Measurements from ENCODE around the gene RTN4RL1.

Gene RTN4RL1

DNA sequence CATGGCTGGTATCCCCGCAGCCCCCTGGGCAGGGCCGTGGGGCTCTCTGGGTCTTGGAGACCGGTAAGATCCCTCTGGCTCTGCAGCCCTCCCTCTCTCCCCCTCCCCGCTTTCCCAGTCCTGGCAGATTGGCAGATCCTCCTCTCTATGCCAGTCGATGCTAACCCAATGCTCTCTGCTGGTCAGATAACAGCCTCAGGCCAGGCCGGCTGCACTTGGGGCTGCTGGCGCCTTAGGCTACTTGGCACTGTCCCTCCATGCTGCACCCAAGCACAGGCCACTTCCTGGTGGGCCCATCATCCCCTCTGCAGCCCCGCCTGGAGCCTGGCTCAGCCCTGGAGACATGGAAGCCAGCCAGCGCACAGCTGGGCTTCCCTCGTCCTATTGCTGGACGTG lies 81.7 kb downstream of the RTN4RL1 start:
- Histone ChIP-seq H3K4me1 (peaks cover 0 to 51% (median 35%) of the 10 kb centered on the region in 10 experiments; a peak in 16 of 20 replicates), H3K9ac (no peak overlapping the region), H3K27me3 (no peaks in the 10 kb centered on the region), H4K20me1 (peaks cover 0 to 41% (median 11%) of the 10 kb centered on the region in 11 experiments; a peak in 7 of 22 replicates), H3K27ac (no peak overlapping the region), H3K9me3 (replicated peaks in 1 of 11) (no peaks in the 10 kb centered on the region), H3K36me3 (no peaks in the 10 kb centered on the region), H3K4me3 (no peak overlapping the region), H3K4me2 (no peak overlapping the region)
- TF ChIP-seq Cebpa-rat (IDR thresholded peaks at IDR 0.05) = no peak

DNA sequence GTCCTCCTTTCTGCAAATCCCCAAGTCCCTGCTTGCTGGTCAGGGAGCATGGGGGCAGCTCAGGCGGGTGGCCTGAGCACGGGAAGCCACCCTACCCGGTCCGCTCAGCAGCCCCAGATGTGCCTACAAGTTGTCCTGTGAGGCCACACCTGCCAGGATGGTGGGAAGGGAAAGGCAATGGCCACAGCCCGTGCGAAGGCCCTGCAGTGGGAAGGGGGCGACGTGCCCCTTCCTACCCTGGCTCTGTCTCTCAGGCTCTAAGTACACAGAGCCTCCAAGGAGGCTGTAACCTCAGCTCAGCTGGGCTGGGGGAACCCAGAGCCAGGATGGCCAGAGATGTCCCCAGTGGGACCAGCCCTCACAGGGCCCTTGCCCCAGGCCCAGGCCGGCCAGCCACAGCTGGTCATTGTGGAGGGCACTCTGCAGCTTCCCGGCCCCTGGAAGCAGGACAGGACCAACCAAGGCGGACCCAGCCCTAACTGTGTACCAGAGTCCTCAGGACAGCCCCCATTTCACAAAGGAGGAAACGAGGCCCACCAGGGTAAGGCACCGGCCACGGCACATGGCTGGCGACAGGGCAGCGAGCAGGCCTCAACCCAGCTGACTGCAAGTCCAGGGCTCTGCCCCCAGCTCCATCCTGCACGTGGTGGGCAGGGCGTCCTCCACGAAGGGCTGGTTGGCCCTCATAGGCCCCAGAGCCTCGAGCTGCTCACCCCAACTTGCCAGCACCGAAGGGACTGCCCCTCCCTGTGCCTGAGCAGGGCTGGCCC lies 82.3 kb downstream of the RTN4RL1 start:
- H3K4me1 ChIP-seq = peaks cover 0 to 48% (median 32%) of the 10 kb centered on the region in 10 experiments; a peak in 16 of 20 replicates
- 0 out of 22 replicates have a peak overlapping the region, but pooled peaks of 1 of the 11 experiments have one; percentile 14 for H3K27ac ChIP-seq
- TF ChIP-seq Cebpa-rat (IDR thresholded peaks at IDR 0.05) = no peak
- no peaks in the 10 kb centered on the region for H3K36me3 ChIP-seq
- H3K9me3 ChIP-seq (replicated peaks in 1 of 11) = no peaks in the 10 kb centered on the region
- H3K27me3 ChIP-seq = no peaks in the 10 kb centered on the region
- no peak overlapping the region for H3K4me2 ChIP-seq
- H4K20me1 ChIP-seq = peaks cover 0 to 42% (median 11%) of the 10 kb centered on the region in 11 experiments; a peak in 8 of 22 replicates
- peak overlapping the region in 1 of 11 experiments; percentile 29; a peak in 1 of 22 replicates for H3K9ac ChIP-seq
- no peak overlapping the region for H3K4me3 ChIP-seq

DNA sequence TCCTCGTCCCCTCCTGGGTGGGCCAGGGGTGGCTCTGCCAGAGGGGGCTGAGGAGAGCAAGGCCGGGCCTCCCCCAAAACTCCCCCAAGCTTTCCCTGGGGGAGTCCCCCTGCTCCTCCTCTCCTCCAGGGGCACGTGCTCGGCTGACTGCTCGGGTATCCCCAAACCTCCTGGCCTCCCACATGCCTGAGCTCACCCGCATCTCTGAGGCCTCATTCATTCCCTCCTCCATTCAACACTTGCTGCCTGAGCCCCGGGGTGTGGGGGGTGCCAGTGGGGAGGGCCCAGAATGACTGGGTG lies 83.1 kb downstream of the RTN4RL1 start:
- Histone ChIP-seq H3K4me1 (peaks cover 2 to 53% (median 40%) of the 10 kb centered on the region in 10 experiments), H3K9ac (no peak overlapping the region), H3K27ac (no peak overlapping the region), H3K27me3 (0 out of 22 replicates have a peak, but pooled peaks cover 0 to 3% (median 0%) of the 10 kb centered on the region in 11 experiments), H3K4me3 (no peak overlapping the region), H3K9me3 (replicated peaks in 1 of 11) (no peaks in the 10 kb centered on the region), H4K20me1 (peaks cover 0 to 51% (median 14%) of the 10 kb centered on the region in 11 experiments; a peak in 8 of 22 replicates), H3K4me2 (peak overlapping the region in 3 of 11 experiments; percentile 64 to 79 (median 76); a peak in 3 of 22 replicates), H3K36me3 (no peaks in the 10 kb centered on the region)
- no peak for TF ChIP-seq Cebpa-rat (IDR thresholded peaks at IDR 0.05)

- H3K27me3 ChIP-seq = 0 out of 22 replicates have a peak, but pooled peaks cover 0 to 7% (median 0%) of the 10 kb centered on the region in 11 experiments
- H3K9ac ChIP-seq = no peak overlapping the region
- H4K20me1 ChIP-seq = peaks cover 0 to 53% (median 14%) of the 10 kb centered on the region in 11 experiments; a peak in 8 of 22 replicates
- no peaks in the 10 kb centered on the region for H3K36me3 ChIP-seq
- no peak for TF ChIP-seq Cebpa-rat (IDR thresholded peaks at IDR 0.05)
- H3K9me3 ChIP-seq (replicated peaks in 1 of 11) = no peaks in the 10 kb centered on the region
- peaks cover 6 to 57% (median 45%) of the 10 kb centered on the region in 10 experiments for H3K4me1 ChIP-seq
- H3K4me3 ChIP-seq = no peak overlapping the region
- H3K27ac ChIP-seq = no peak overlapping the region
- H3K4me2 ChIP-seq = peak overlapping the region in 7 of 11 experiments; percentile 38 to 79 (median 67); a peak in 12 of 22 replicates
Observed at GRCh38 chr17:1941272-1942065, 83.7 kb downstream of the RTN4RL1 start.

GRCh38 chr17:1940810-1941185 lies 84.3 kb downstream of the RTN4RL1 start:
- TF ChIP-seq Cebpa-rat (IDR thresholded peaks at IDR 0.05) = no peak
- Histone ChIP-seq H3K4me2 (peak overlapping the region in 8 of 11 experiments; percentile 34 to 79 (median 66); a peak in 15 of 22 replicates), H3K9ac (peak overlapping the region in 2 of 11 experiments; percentile 43 to 54; a peak in 2 of 22 replicates), H3K27me3 (0 out of 22 replicates have a peak, but pooled peaks cover 0 to 7% (median 0%) of the 10 kb centered on the region in 11 experiments), H3K36me3 (no peaks in the 10 kb centered on the region), H4K20me1 (peaks cover 0 to 60% (median 14%) of the 10 kb centered on the region in 11 experiments; a peak in 9 of 22 replicates), H3K4me3 (no peak overlapping the region), H3K9me3 (replicated peaks in 1 of 11) (no peaks in the 10 kb centered on the region), H3K27ac (no peak overlapping the region), H3K4me1 (peaks cover 9 to 57% (median 50%) of the 10 kb centered on the region in 10 experiments)

DNA sequence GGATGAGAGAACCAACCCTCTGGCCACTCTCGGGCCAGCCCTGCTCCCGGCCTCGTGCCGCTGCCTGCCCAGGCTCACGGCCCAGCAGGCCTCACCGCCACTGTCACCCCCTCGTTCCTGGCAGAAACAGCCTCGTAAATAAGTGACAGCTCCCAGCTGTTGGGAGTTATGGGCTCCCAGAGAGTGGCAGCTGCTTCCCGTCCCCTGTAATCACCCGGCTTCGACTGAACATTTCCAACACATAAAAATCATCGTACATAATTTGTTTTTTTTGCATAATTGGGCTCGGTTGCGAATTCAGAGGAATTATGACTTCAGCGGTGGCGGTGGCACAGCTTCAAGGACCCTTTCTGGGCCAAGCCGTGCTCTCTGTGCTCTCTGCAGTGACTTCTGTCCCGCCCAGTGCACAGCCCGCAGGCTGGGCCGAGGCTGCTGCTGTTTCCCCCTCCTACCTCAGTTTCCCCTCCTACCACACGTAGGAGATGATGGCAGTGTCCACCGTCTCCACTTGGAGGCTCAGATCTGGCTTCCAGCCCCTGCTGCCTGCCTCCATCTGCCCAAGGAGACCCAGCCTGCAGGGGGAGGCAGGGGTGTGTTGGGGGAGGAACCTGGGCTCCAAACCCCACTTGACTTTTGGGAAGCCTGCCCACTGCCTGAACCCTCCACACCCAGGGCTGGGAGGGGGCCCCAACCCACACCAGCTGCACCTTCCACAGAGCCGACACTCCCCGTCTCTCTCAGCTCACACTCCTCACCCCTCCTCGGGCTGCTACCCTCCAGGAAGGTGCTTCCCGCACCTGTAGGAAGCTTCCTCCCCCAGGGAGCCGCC lies 84.9 kb downstream of the RTN4RL1 start:
- no peak overlapping the region for H3K4me3 ChIP-seq
- no peaks in the 10 kb centered on the region for H3K36me3 ChIP-seq
- peaks cover 0 to 62% (median 14%) of the 10 kb centered on the region in 11 experiments; a peak in 9 of 22 replicates for H4K20me1 ChIP-seq
- H3K27me3 ChIP-seq = 0 out of 22 replicates have a peak, but pooled peaks cover 0 to 7% (median 0%) of the 10 kb centered on the region in 11 experiments
- H3K27ac ChIP-seq = peak overlapping the region in 4 of 11 experiments; percentile 11 to 39 (median 24); a peak in 4 of 22 replicates
- TF ChIP-seq Cebpa-rat (IDR thresholded peaks at IDR 0.05) = no peak
- H3K4me2 ChIP-seq = peak overlapping the region in 9 of 11 experiments; percentile 18 to 79 (median 65); a peak in 16 of 22 replicates
- H3K9ac ChIP-seq = peak overlapping the region in 3 of 11 experiments; percentile 19 to 54 (median 43); a peak in 5 of 22 replicates
- no peaks in the 10 kb centered on the region for H3K9me3 ChIP-seq (replicated peaks in 1 of 11)
- peaks cover 9 to 58% (median 49%) of the 10 kb centered on the region in 10 experiments for H3K4me1 ChIP-seq

DNA sequence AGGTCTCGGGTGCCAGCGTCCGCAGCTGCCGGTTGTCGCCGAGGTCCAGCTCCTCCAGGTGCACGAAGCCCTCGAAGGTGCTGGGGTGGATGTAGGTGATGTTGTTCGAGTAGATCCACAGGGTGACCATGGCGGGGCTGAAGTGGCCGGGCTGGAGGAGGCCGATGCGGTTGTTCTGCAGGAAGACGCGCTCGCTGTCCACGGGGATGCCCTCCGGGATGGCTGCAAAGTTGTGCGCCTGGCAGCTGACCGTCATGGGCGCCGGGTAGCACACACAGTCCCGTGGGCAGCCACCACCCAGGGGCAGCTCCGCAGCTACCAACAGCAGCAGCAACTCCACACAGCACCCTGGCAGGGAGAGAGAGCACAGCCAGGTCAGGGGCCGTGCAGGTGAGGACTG lies 87.7 kb downstream of the RTN4RL1 start:
- 0 out of 22 replicates have a peak, but pooled peaks cover 0 to 7% (median 0%) of the 10 kb centered on the region in 11 experiments for H3K27me3 ChIP-seq
- H3K36me3 ChIP-seq = no peaks in the 10 kb centered on the region

More for the DNA sequence above, 87.7 kb downstream of the RTN4RL1 start:
- Histone ChIP-seq H3K9me3 (replicated peaks in 1 of 11) (no peaks in the 10 kb centered on the region), H3K27ac (peak overlapping the region in 1 of 11 experiments; percentile 52; a peak in 1 of 22 replicates), H3K9ac (peak overlapping the region in 2 of 11 experiments; percentile 62 to 64; a peak in 4 of 22 replicates), H3K4me3 (peak overlapping the region in 1 of 10 experiments; percentile 53; a peak in 2 of 20 replicates), H4K20me1 (peaks cover 0 to 62% (median 14%) of the 10 kb centered on the region in 11 experiments; a peak in 10 of 22 replicates), H3K4me1 (peaks cover 9 to 57% (median 49%) of the 10 kb centered on the region in 10 experiments), H3K4me2 (peak overlapping the region; percentile 88 to 97 (median 94); a peak in 21 of 22 replicates)
- no peak for TF ChIP-seq Cebpa-rat (IDR thresholded peaks at IDR 0.05)

Data from BLaER1 treated with 17β-estradiol and CSF1 and Interleukin-3, amounts not matched to agents 10 nM and 100 nM (cell line).